Kidney (tissue), 14 donors: ENCODE data around the gene PSMA3. TPM values are rescaled to one million over a fixed set of nuclear protein-coding genes. Genes with fewer than 3 reads are reported as not detected.

Source experiments
- DNase-seq, 5 donors: peaks; one replicate each; pipeline ENCODE4 v3.0.0-alpha.2; 2013 to 2020
- FAIRE-seq: peaks from 2 replicates; lab custom pipeline; 2012; peaks lifted over from hg19 to GRCh38; lab: Jason Lieb, UNC
- H3K27ac ChIP-seq, 2 donors: one replicate each; pipeline ENCODE4 v1.7.0; 2013; ENCODE audit warnings: low read depth in 2 of 2, low read length in 2 of 2, inconsistent platforms in 1 of 2
- H3K27me3 ChIP-seq: one replicate; pipeline ENCODE4 v1.7.1; 2013; ENCODE audit warnings: low read length, inconsistent platforms; ENCODE audit not compliant: control insufficient read depth, insufficient read depth
- H3K36me3 ChIP-seq, 3 donors: one replicate each; pipeline versions ENCODE4 v1.7.0 to v1.7.1; 2013; ENCODE audit warnings: low read length in 3 of 3, control low read depth in 1 of 3, inconsistent platforms in 1 of 3; ENCODE audit not compliant: insufficient read depth in 3 of 3, control insufficient read depth in 2 of 3
- H3K4me1 ChIP-seq, 3 donors: one replicate each; pipeline versions ENCODE4 v1.7.0 to v1.7.1; 2013; ENCODE audit warnings: low read length in 3 of 3, inconsistent platforms in 1 of 3, low read depth in 1 of 3; ENCODE audit not compliant: control insufficient read depth in 2 of 3, insufficient read depth in 2 of 3
- H3K4me3 ChIP-seq, 3 donors: one replicate each; pipeline versions ENCODE4 v1.7.0 to v1.8.1; 2013; ENCODE audit warnings: low read length in 3 of 3, control low read depth in 1 of 3, inconsistent platforms in 1 of 3
- H3K9ac ChIP-seq, 3 donors: one replicate each; pipeline versions ENCODE4 v1.7.0 to v1.7.1; 2013; ENCODE audit warnings: low read length in 3 of 3, control low read depth in 1 of 3, inconsistent platforms in 1 of 3
- H3K9me3 ChIP-seq, 3 donors: one replicate each; pipeline versions ENCODE4 v1.7.0 to v1.7.1; 2013; ENCODE audit warnings: low read length in 3 of 3, control low read depth in 1 of 3, inconsistent platforms in 1 of 3; ENCODE audit not compliant: control insufficient read depth in 2 of 3, insufficient read depth in 1 of 3
- intact Hi-C: fragments of 100-400 bp; cut with DNase I; formaldehyde crosslinking; loops from one replicate; pipeline ENCODE4 v1.11.1; 2022
- polyA plus RNA-seq: library from polyadenylated mRNA; stranded (reverse); fragments of 350-450 nt; fragmentation: Illumina TruSeq; extraction: RNeasy Lipid Tissue Mini Kit (QIAGEN cat#74804); gene quantifications from one replicate; pipeline ENCODE4 v1.2.3, GENCODE V29; 2014; ENCODE audit warnings: low read depth, low replicate concordance; ENCODE audit not compliant: insufficient read depth
- total RNA-seq: library from RNA; stranded (reverse); fragmentation: NEBNext Ultra II Directional; extraction: Animal tissue kit (Norgen Biotek cat#: 25700); gene quantifications from one replicate; pipeline ENCODE4 v1.2.1, GENCODE V29; 2021
- TF ChIP-seq, protein P1 (sequence below): IDR thresholded peaks from 3 replicates; pipeline ENCODE4 v1.5.1; 2012; ENCODE audit warnings: mild to moderate bottlenecking, moderate library complexity, borderline replicate concordance; ENCODE audit not compliant: insufficient read depth; ENCODE audit errors: extremely low read depth
- donor health status: control.
- donor health status: control.
- donor health status: control.
- donor health status: control.
- donor health status: control.
- donor health status: DM: yes; HTN: yes; CAD: no.
- donor health status: Normal renal cell carcinoma (clear cell type).

PSMA3 gene
- total and polyA plus RNA-seq, 2 donors from 2014 or later, result 151 to 164 TPM

DNA sequence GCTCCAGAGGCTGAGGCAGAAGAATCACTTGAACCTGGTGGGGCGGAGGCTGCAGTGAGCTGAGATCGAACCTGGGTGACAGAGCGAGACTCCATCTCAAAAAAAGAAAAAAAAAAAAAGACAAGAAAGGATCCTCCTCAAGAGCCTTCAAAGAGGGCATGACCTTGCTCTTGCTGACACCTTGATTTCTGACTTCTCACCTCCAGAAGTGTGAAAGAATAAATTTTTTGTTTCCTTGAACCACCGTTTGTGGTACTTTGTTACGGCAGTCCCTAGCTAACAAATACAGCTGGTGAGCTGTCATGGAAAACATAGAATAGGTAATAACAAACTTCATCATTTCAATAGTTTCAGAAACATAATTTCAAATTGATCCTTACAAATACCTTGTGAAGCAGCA, 46.6 kb upstream of the PSMA3 start:
- DNase-seq, result no peak
- no peak overlapping the region for H3K27ac ChIP-seq
- H3K27me3 ChIP-seq, result no peaks in the 10 kb centered on the region
- no peak overlapping the region for H3K4me3 ChIP-seq
- no peaks in the 10 kb centered on the region for H3K9me3 ChIP-seq
- H3K9ac ChIP-seq, result no peak overlapping the region
- H3K4me1 ChIP-seq, result peaks cover 0 to 5% (median 2%) of the 10 kb centered on the region in 3 donors
- TF ChIP-seq, protein P1, sequence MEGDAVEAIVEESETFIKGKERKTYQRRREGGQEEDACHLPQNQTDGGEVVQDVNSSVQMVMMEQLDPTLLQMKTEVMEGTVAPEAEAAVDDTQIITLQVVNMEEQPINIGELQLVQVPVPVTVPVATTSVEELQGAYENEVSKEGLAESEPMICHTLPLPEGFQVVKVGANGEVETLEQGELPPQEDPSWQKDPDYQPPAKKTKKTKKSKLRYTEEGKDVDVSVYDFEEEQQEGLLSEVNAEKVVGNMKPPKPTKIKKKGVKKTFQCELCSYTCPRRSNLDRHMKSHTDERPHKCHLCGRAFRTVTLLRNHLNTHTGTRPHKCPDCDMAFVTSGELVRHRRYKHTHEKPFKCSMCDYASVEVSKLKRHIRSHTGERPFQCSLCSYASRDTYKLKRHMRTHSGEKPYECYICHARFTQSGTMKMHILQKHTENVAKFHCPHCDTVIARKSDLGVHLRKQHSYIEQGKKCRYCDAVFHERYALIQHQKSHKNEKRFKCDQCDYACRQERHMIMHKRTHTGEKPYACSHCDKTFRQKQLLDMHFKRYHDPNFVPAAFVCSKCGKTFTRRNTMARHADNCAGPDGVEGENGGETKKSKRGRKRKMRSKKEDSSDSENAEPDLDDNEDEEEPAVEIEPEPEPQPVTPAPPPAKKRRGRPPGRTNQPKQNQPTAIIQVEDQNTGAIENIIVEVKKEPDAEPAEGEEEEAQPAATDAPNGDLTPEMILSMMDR, result no peak
- intact Hi-C loops, result no loop called here
- no peaks in the 10 kb centered on the region for H3K36me3 ChIP-seq
- FAIRE-seq, result no peak

DNA sequence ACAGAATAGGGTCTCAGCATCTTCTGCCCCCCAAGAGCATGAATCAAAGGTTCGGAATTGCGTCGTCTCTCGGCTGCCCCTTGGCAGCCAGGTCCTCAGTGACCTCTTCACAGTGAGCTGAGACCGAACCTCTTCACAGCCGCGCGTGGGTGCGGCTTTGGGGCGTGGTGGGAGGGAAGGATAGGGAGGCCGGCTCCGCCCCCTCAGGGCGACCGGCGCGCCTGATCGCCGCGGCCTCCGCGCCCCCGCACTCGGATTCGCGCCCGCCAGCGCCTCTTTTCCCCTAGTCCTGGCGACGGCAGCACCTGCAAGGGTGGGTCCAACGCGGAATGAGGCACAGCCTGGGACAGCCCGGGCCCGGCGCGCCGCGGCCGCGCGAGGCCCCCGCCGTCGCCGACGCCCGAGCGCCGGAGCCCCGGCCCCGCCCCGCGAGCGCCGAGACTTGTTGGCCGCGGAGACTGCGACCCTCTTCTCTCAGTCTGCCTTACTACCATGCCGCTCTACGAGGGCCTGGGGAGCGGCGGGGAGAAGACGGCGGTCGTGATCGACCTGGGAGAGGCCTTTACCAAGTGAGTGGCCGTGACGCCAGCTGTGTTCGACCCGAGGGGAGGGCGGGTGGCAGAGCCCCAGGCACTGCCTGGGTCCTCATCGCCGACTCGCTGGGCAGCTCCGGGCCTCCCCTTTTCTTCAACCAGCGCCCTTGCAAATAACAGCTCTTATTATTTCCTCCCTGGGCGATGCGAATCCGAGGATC, 44.7 kb upstream of the PSMA3 start, which contains the start of gene ACTR10:
Gene ACTR10, plus strand, starts transcription at position 424 of the 754 bp plus-strand sequence. Its CDS starts 69 bp downstream, at position 493.
- intact Hi-C loops, result no loop called here
- Histone ChIP-seq H3K4me3 (peak within 1 kb of the TSS; percentile 91 to 95 (median 95)), H3K27me3 (no peaks in the 10 kb centered on the region), H3K9me3 (no peaks in the 10 kb centered on the region), H3K9ac (peak within 1 kb of the TSS; percentile 75 to 95 (median 88)), H3K4me1 (peaks cover 0 to 5% (median 2%) of the 10 kb centered on the region in 3 donors), H3K27ac (peak within 1 kb of the TSS; percentile 84 to 93), H3K36me3 (peaks cover 0 to 2% (median 0%) of the 10 kb centered on the region in 3 donors)
- TF ChIP-seq, protein P1, result no peak
- peak; percentile 91 to 96 (median 94) for DNase-seq
- FAIRE-seq, result no peak

DNA sequence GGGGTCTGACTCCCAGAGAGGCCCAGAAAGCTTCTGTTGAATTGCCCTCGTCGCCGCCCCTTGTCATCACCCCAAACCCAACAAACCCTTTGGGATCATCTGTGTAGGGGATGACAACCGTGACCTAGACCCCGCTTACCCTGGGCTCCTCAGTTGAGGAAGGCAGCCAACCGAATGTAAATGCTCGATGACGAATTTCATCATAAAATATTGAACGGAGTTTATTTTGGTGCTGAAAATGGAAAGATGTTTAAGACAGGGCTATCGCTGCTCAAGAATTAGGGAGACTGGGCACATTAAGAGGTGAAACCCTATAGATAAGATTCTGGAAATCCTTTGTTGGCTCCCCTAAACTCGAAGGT, 44.2 kb upstream of the PSMA3 start:
- peaks cover 0 to 5% (median 2%) of the 10 kb centered on the region in 3 donors for H3K4me1 ChIP-seq
- H3K27me3 ChIP-seq, result no peaks in the 10 kb centered on the region
- intact Hi-C loops, result no loop called here
- TF ChIP-seq, protein P1, result no peak
- peaks cover 0 to 2% (median 0%) of the 10 kb centered on the region in 3 donors for H3K36me3 ChIP-seq
- no peak for DNase-seq
- H3K4me3 ChIP-seq, result peak overlapping the region; percentile 76 to 95 (median 95)
- peak overlapping the region; percentile 75 to 95 (median 88) for H3K9ac ChIP-seq
- peak overlapping the region; percentile 83 to 84 for H3K27ac ChIP-seq
- H3K9me3 ChIP-seq, result no peaks in the 10 kb centered on the region
- no peak for FAIRE-seq
